Esophagus squamous epithelium (tissue), 5 donors: Measurements from ENCODE around the gene GUSB. TPM values are rescaled to one million over a fixed set of nuclear protein-coding genes. Genes with fewer than 3 reads are reported as not detected.

Experiments
- DNase-seq: peaks from one replicate; lab custom pipeline; 2025; lab: John Stamatoyannopoulos, UW
- H3K27ac ChIP-seq, 4 donors: fragments of 200-600 bp; sonication (generic); one replicate each; pipeline ENCODE4 v1.5.1; 2016 to 2019; ENCODE audit warnings: mild to moderate bottlenecking in 1 of 4
- H3K27me3 ChIP-seq, 4 donors: fragments of 200-600 bp; sonication (generic); 1 replicate in 3 of 4; 2 replicates in 1 of 4; pipeline versions ENCODE4 v1.5.1 to v1.6.0; 2017 to 2021; ENCODE audit warnings: antibody characterized with exemption in 1 of 4
- H3K36me3 ChIP-seq, 3 donors: fragments of 200-600 bp; sonication (generic); one replicate each; pipeline ENCODE4 v1.5.1; 2016 to 2019
- H3K4me1 ChIP-seq, 3 donors: fragments of 200-600 bp; sonication (generic); one replicate each; pipeline ENCODE4 v1.5.1; 2017 to 2019
- H3K4me3 ChIP-seq, 4 donors: fragments of 200-600 bp; sonication (generic); 1 replicate in 3 of 4; 2 replicates in 1 of 4; pipeline ENCODE4 v1.5.1; 2016 to 2019; ENCODE audit warnings: mild to moderate bottlenecking in 2 of 4, moderate library complexity in 1 of 4
- H3K9me3 ChIP-seq, 3 donors: fragments of 200-600 bp; sonication (generic); one replicate each; pipeline ENCODE4 v1.5.1; 2016 to 2019
- POLR2A ChIP-seq, 4 donors: fragments of 450-650 bp; IDR thresholded peaks; one replicate each; pipeline ENCODE4 v1.6.1; 2017; ENCODE audit warnings: antibody characterized with exemption in 4 of 4, mild to moderate bottlenecking in 4 of 4, moderate library complexity in 3 of 4
- WGBS, 2 donors: methylation state at CpG; one replicate each; pipeline ENCODE4 v1.1.5; 2018; 5-methylcytosine and 5-hydroxymethylcytosine counted together
- intact Hi-C: fragments of 100-400 bp; cut with DNase I; formaldehyde crosslinking; loops from one replicate; pipeline ENCODE4 v1.15.0; 2022
- total RNA-seq, 4 donors: library from RNA; depleted of rRNA; stranded (reverse); fragments of >200 nt; gene quantifications; one replicate each; pipeline ENCODE4 v1.1.0, GENCODE V29; 2016
- TF ChIP-seq, protein P1 (sequence below), 6 experiments: fragments of 450-650 bp in 4 of 6; fragments of 200-600 bp in 2 of 6; sonication (generic) in 2 of 6; IDR thresholded peaks; one replicate each; pipeline ENCODE4 v1.5.1; 2016 to 2019; ENCODE audit warnings: antibody characterized with exemption in 6 of 6, mild to moderate bottlenecking in 4 of 6, moderate library complexity in 4 of 6
- donor health status: DM: yes; HTN: yes; CAD: no.

The GUSB gene
- total RNA-seq, 4 donors from 2014 or later, result 13.6 to 30.1 (median 21.7) TPM

DNA sequence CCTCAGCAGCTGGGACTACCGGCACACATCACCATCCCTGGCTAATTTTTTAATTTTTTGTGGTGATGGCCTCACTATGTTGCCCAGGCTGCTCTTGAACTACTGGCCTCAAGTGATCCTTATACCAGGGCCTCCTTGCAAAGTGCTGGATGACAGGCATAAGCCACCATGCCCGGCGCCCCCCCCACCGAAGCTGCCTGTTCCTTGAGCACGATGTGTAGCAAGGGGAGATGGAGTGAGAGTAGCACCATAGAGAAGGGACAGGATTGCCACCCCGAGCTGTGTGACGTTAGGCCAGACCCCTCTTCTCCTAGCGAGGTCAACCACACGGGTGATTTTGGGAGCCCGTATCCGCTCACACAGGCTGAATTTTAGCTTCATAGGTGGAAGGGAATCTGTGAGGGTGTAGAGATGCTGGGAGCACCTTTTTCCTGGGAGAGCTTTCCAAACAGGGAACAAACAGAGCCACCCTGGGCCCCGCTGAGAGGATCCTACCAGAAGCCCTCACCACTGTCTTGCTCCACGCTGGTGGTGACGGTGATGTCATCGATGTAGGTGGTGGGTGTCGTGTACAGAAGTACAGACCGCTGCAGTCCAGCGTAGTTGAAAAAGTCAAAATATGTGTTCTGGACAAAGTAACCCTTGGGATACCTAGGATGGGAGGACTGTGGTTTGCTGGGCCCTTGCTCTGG lies 3.0 kb downstream of the GUSB start:
- Histone ChIP-seq H3K27ac (no peak overlapping the region), H3K36me3 (peaks cover 0 to 58% (median 12%) of the 10 kb centered on the region in 3 donors), H3K27me3 (no peaks in the 10 kb centered on the region), H3K9me3 (no peaks in the 10 kb centered on the region), H3K4me1 (peaks cover 13 to 28% (median 18%) of the 10 kb centered on the region in 3 donors), H3K4me3 (no peak overlapping the region)
- DNase-seq, result no peak
- intact Hi-C loops, result no loop called here
- TF ChIP-seq POLR2A (IDR thresholded peaks at IDR 0.05), result no peak
- TF ChIP-seq, protein P1, sequence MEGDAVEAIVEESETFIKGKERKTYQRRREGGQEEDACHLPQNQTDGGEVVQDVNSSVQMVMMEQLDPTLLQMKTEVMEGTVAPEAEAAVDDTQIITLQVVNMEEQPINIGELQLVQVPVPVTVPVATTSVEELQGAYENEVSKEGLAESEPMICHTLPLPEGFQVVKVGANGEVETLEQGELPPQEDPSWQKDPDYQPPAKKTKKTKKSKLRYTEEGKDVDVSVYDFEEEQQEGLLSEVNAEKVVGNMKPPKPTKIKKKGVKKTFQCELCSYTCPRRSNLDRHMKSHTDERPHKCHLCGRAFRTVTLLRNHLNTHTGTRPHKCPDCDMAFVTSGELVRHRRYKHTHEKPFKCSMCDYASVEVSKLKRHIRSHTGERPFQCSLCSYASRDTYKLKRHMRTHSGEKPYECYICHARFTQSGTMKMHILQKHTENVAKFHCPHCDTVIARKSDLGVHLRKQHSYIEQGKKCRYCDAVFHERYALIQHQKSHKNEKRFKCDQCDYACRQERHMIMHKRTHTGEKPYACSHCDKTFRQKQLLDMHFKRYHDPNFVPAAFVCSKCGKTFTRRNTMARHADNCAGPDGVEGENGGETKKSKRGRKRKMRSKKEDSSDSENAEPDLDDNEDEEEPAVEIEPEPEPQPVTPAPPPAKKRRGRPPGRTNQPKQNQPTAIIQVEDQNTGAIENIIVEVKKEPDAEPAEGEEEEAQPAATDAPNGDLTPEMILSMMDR (IDR thresholded peaks at IDR 0.05), result no peak
- WGBS, 2 donors, result 95 to 97% methylated on average over 12 to 15 of the region's 18 CpGs

DNA sequence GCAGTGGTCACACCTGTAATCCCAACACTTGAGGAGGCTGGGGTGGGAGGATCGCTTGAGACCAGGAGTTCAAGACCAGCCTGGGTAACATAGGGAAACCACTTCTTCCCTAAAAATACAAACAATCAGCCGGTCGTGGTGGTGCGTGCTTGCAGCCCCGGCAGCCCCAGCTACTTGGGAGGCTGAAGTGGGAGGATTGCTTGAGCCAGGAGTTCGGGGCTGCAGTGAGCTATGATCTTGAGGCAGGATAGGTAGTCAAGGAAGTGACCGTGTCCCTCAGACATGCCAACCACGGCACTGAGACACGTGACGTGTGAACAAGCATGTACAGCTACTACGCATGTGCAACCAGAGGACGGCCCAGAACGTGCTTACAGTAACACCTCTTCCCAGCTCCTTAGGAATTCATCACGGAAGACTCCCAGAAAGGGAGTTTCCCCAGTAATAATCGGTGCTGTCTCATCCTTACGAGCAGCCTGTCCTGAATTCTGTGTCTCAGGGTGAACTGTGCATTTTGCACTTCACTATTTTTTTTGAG lies 5.3 kb downstream of the GUSB start:
- Histone ChIP-seq H3K9me3 (no peaks in the 10 kb centered on the region), H3K4me3 (no peak overlapping the region), H3K27ac (no peak overlapping the region), H3K36me3 (peaks cover under 1 to 81% (median 28%) of the 10 kb centered on the region in 3 donors), H3K4me1 (peaks cover 13 to 19% (median 13%) of the 10 kb centered on the region in 3 donors), H3K27me3 (no peaks in the 10 kb centered on the region)
- intact Hi-C loops, result no loop called here
- 91 to 92% methylated on average over 14 to 15 of the region's 16 CpGs for WGBS, 2 donors
- DNase-seq, result no peak
- no peak for TF ChIP-seq POLR2A (IDR thresholded peaks at IDR 0.05)
- TF ChIP-seq, protein P1 (IDR thresholded peaks at IDR 0.05), result no peak

DNA sequence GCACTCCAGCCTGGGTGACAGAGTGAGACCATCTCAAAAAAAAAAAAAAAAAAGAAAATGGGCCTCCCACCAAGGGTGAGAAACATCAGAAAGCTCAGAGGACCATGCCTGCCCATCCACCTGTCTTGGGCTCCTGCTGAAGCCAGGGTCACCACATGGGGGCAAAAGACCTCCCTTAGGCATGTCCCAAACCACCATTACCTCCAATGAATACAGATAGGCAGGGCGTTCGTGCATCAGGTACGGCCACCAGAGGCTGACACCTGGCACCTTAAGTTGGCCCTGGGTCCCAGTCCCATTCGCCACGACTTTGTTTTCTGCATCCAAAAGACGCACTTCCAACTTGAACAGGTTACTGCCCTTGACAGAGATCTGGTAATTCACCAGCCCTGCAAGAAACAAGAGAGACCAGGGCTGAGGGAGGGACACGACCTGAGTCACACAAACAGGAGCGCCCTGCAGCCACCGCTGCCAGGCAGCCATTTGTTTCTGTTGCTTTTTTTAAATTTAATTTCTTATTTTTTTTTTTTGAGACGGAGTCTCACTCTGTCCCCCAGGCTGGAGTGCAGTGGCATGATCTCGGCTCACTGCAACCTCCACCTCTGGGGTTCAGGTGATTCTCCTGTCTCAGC lies 6.1 kb downstream of the GUSB start:
- no peak for DNase-seq
- Histone ChIP-seq H3K9me3 (no peaks in the 10 kb centered on the region), H3K4me1 (peaks cover 8 to 12% (median 8%) of the 10 kb centered on the region in 3 donors), H3K4me3 (no peak overlapping the region), H3K27me3 (no peaks in the 10 kb centered on the region), H3K36me3 (peaks cover 4 to 89% (median 35%) of the 10 kb centered on the region in 3 donors), H3K27ac (no peak overlapping the region)
- TF ChIP-seq POLR2A (IDR thresholded peaks at IDR 0.05), result no peak
- intact Hi-C loops, result no loop called here
- 89 to 95% methylated on average over 10 to 11 of the region's 11 CpGs for WGBS, 2 donors

DNA sequence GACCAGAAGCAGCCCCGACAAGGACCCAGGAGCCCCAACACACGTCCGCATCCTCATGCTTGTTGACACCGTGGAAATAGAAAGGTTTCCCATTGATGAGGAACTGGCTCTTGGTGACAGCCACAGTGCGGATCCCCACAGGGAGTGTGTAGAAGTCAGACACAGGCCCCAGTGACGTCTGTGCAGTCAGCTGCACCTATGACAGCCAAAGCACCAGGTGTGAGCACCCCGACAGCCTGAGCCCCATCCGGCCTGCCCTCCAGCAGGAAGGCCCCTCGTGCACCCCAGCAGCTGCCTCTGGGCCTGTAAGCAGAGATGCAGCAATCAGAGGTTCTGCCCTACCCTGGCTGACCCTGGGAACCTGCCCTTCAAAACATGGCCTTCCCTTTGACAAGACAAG lies 7.1 kb downstream of the GUSB start:
- WGBS, 2 donors, result 88 to 96% methylated on average over 5 to 7 of the region's 9 CpGs
- no peak overlapping the region for H3K4me3 ChIP-seq
- intact Hi-C loops, result no loop called here

DNA sequence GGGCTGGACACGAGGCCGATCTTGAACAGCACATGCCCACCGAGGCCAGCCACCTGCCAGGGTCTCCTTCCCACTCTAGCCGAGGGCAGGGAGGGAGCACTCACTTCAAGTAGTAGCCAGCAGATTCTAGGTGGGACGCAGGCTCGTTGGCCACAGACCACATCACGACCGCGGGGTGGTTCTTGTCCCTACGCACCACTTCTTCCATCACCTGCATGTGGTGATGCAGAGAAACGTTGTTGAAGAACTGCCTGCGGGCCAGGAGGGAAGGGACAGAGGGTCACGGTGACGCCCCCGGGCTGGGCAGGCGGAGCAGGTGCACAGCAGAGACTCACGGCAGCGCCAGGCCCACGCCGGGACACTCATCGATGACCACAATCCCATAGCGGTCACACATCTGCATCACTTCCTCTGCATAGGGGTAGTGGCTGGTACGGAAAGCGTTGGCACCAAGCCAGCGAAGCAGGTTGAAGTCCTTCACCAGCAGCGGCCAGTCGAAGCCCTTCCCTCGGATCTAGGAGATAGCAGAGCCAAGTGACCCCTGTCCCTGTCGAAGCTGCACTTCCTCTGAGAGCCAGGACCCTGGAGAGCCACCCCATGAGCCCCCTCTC lies 7.7 kb downstream of the GUSB start:
- Histone ChIP-seq H3K9me3 (no peaks in the 10 kb centered on the region), H3K4me1 (no peaks in the 10 kb centered on the region), H3K36me3 (peaks cover 4 to 97% (median 52%) of the 10 kb centered on the region in 3 donors), H3K4me3 (no peak overlapping the region), H3K27me3 (no peaks in the 10 kb centered on the region), H3K27ac (no peak overlapping the region)
- DNase-seq, result no peak
- intact Hi-C loops, result no loop called here
- TF ChIP-seq, protein P1 (IDR thresholded peaks at IDR 0.05), result no peak
- TF ChIP-seq POLR2A (IDR thresholded peaks at IDR 0.05), result no peak
- WGBS, 2 donors, result 96 to 97% methylated on average over 13 to 16 of the region's 29 CpGs

More for the DNA sequence above, 7.1 kb downstream of the GUSB start:
- no peak for DNase-seq
- H3K27me3 ChIP-seq, result no peaks in the 10 kb centered on the region
- TF ChIP-seq POLR2A (IDR thresholded peaks at IDR 0.05), result no peak
- TF ChIP-seq, protein P1 (IDR thresholded peaks at IDR 0.05), result no peak
- no peak overlapping the region for H3K27ac ChIP-seq
- peaks cover 4 to 97% (median 46%) of the 10 kb centered on the region in 3 donors for H3K36me3 ChIP-seq
- peaks cover 0 to 1% (median 0%) of the 10 kb centered on the region in 3 donors for H3K4me1 ChIP-seq
- H3K9me3 ChIP-seq, result no peaks in the 10 kb centered on the region
